ENCODE results near the gene AP1G2. TPM values are rescaled to one million over a fixed set of nuclear protein-coding genes. Genes with fewer than 3 reads are reported as not detected.
"Not testable (repeated sequence)": the region's sequence is repeated elsewhere in the genome, so short reads cannot be mapped to it uniquely, and the experiment has no call there.

AP1G2 gene
- total RNA-seq, 1 donor from 2014 or later = 28.8 TPM

DNA sequence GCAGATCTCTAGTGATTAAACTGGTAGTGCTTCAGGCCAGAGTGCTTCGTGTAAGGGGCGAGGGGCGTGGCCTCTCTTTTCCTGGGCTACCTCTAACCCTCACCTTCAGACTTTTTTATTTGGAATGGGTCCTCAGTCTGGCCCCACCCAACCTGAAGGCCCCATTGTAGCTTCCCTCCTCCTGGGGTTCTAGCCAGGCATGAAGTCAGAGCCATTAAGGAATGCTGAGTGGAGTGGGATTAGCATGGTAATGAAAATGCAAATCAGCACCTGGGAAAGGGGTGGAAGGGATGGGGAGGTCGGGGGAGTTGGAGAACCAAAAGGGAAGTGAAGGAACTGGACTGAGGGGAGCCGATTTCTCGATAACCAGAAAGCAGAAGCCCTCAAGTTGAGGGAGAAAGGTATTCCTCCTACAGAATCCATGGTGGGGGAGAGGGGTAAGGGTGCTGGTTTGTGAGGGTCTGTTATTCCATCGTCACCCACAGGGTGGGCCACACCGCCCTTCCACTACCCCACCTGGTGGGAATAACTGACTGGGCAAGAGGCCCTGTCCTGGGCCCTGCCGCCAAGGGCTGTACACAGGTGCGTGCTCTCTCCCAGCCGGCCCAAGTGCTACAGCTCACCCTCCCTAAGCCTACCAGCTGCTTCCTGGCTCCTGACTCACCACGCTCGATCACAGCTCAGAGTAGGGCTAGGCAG, 30.1 kb downstream of the AP1G2 start:
- DNase-seq = peak; percentile 58

DNA sequence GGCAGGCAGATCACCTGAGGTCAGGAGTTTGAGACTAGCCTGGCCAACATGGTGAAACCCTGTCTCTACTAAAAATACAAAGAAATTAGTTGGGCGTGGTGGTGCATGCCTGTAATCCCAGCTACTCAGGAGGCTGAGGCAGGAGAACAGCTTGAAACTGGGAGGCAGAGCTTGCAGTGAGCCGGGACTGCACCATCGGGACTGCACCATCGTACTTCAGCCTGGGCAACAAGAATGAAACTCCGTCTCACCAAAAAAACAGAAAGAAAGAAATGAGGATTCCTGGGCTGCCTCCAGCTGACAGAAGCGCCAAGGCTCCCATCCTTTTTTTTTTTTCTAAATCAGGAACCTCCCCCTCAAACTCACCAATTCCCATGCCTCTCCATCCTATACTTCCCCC, 30.7 kb downstream of the AP1G2 start:
- DNase-seq = not testable (repeated sequence)

DNA sequence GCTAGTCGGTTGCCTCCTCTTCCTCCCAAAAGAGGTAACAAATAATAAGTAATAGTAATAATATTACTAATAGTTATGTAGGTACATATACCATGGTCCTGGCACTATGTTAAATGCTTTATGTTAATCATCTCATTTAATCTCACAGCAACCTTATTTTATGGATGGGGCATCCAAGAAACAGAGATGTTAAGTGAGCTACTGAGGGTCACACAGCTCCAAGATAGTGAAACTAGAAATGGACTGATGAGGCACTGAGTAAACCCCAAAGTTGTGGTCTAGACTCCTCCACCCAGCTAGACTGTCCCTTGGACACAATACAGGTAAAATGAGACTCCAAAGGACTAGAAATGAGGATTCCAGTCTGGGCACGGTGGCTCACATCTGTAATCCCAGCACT, 31.1 kb downstream of the AP1G2 start:
- no peak for DNase-seq

DNA sequence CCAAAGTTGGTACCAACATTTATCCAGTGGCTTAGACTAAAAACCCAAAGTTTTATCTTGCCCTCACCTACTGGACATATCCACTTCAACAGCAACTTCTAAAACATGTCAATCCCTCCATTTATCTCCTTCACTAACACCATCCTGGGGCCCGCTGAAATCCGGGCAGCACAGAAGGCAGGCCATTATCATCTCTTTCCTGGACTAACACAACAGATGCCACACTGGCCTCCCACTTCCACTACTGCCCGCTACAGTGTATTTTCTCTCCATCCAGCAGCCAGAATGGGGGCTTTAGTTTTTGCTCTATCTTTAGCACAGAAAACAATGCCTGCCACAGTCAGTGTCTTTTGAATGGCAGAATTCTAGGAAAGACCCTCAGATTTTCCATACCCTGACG, 31.6 kb downstream of the AP1G2 start:
- no peak for DNase-seq

DNA sequence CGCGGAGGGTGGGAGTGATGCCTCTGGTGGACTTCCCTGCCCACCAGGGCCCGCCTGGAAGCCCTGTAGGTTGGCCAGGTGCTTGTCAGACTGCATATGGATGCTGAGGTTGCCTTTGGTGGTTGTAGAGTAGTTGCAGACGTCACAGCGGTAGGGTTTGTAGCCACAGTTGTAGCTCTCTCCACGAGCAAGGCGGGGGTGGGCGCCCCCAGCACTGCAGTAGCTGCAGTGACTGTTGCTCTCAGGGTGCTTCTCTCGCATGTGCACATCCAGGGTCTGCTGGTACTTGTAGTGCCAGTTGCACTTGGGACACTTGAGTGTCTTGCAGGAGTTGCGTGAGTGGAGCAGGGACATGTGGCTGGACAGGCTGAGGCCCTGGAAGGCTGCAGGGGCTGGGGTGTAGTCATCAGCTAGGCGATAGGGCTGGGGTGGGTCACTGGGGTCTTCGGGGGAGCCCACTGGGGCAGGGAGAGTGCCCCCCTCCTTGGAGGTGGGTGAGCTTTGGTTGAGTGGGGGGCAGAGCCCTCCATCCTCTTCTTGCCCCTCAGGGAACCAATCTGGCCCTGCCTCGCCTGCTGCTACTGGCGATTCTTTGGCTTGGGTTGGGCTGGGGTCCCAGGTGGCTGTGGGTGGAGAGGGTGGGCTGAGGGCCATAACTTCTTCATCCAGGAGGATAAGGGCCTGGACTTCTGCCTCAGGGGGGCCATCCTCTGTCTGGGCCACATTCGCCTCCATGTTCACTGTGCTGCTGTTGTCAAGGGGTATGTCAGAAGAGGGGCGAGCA, 33.7 kb downstream of the AP1G2 start:
- no peak for DNase-seq

DNA sequence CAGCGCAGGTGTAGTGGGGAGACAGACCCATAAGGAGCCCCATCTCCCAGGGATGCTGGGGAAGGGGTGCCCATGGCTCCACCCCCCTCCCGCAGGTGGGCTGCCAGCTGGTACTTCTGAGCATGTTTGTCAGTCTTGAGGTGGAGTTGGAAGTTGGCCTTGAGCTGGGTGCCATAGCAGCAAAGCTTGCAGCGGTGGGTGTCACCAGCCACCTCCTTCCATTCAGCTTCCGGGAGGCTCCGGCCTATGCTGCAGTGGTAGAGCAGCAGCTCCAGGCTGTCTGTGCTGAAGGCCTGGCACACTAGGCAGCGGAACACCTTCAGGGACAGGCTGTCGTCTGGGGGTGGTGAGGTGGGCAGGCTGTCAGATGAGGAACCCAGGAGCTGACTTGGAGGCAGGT, 34.9 kb downstream of the AP1G2 start:
- DNase-seq = no peak

DNA sequence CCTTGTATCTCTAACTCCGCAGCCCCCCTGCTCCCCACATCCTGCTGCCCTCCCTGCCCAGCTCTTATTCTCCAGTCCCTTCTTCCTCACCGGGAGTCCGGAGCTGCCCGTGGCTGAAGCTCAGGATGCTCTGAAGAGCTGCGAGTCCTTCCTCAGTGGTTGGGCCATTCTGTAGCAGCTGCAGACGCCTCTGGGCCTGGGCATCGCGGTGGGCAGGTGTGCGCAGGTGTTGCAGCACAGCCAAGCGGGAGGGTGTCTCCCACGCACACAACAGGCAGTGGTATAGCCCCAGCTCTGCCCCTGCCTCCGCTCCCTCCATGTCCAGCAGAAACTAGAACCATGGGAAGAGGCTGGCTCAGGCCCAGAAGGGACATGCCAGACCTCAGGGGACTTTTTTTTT, 36.2 kb downstream of the AP1G2 start:
- DNase-seq = no peak

DNA sequence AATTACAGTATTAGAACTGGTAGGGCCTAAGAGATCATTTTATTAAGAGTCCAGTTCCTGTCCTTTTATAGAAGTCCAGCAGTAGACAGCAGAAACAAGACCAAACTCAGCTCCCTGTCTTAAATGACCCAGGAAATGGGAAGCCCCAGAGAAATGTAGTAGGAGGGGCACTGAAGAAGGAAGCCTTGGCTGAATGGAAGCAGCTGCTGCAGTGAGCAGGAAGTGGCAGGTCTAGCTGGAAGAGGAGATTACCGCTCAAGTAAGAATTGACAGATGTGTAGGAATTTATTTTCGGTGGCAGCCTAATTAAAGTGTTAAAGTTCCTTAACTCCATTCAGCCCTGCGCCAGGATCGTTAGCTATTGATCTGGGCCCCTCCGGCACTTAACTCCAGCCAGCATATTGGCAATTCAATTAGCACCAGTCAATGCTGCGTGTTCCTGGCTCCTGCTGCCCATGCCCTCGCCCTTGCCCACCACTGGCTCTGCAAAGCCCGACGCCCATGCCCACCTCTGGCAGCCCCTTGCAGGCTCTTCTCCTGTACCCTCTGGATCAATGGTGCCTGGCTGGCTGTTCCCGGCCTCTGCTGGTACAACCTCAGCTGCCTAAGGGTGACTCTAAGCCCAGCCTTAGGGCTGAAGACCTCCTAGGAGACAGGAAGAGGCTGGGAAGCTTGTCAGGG, 37.1 kb downstream of the AP1G2 start:
- peak; percentile 10 for DNase-seq

DNA sequence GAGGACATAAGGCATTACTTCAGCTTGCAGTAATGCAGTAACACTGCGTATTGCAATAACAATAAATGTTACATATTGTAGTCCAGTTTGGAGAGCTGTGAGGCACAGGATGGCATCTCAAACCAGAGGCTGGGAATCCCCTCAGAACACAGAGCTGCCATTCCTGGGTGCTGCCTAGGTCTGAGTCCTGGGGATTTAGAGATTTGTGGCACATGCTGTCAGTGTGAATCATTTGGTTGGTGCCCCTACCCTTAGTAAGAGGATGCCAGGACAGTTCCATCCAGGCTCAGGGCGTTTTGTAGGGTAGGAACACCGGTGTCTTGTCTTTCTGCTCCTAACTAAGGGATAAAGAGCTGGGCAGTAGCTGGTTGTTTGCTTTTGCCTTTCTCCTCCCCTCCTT, 38.6 kb downstream of the AP1G2 start:
- DNase-seq = no peak

DNA sequence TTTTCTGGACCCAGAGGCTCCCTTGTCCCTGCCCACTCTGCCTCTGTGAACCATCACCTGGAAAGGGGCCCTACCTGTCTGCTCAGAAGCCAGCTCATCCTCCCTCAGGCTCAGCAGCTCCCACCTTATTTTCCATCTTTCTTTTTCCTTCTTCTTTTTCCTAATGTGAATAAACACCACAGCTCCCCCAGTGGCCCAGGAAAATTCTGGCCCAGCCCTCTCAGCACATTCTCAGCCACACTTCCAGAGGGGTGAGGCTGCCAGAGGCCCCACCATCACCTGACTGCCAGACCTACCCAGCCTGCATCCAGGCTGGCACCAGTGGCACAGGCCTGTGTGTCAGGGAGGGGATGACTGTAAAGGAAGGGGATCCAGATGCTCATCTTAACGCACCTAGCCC, 39.0 kb downstream of the AP1G2 start:
- no peak for DNase-seq

DNA sequence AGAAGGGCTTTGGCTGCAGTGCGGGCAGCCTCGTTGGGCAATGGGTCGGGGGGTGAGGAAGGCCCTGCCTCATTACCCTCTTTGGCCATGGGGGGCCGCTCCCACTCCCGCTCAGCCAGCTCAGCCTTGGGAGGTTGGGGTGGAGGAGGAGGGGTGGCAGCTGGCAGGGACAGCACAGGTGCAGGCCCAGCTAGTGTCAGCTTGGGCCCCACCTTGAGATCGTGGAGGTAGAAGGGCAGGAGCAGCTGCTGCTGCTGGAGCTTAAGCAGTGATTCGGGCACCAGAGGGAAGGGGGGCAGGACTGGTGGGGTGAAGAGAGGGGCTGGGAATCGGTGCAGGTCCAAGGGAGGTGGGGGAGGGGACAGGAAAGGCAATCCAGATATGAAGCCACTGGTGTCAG, 42.0 kb downstream of the AP1G2 start:
- DNase-seq = no peak

DNA sequence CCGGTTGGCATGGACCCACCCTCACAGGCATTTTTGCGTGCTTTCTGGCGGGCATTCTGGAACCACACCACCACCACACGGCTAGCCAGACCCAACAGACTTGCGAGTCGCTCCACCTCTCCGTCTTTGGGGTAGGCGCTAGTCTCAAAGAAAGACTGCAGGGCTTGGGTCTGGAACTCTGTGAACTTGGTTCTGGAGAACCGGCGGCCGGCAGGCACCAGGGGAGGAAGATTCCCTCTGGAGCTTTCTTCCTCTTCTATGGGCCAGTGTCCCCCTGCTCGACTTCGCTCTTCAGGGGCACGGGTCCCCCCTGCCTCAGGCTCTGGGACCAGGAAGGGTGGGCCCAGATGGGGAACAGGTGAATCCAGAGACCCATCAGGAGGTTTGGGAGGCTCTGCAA, 42.6 kb downstream of the AP1G2 start:
- no peak for DNase-seq

DNA sequence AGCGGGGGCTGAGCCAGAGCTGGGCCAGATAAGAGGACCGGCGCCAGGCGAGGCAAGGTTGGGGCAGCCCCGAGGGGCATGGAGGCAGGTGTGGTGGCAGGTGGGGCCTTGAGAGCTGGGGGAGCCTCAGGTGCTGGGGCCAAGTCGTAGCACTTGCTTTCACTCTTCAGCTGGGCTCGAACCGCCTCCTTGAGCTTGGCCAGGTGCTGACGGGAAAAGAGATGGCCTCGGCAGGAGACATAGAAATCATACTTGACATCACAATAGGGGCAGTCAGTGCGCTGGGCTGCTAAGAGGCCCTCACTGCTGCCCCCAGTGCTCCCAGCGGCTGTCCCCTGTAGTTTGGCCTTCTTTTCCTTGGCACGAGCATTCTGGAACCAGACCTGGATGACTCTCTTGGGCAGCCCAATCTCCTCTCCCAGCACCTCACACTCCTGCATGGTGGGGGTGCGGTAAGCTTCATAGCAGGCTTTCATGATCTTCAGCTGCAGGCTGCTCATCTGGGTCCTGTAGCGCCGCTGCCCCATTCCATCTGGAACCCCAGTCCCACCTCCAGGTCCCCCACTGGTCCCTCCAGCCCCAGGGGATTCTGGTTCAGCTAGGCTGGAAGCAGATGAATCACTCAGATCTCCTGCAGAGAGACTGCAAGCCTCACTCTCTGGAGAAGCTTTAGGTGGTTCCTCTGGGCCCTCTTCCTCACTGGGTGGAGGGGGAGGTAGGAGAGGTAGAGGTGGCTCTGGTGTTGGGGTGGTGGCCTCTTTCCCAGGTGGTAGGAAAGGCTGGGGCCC, 44.2 kb downstream of the AP1G2 start:
- no peak for DNase-seq

DNA sequence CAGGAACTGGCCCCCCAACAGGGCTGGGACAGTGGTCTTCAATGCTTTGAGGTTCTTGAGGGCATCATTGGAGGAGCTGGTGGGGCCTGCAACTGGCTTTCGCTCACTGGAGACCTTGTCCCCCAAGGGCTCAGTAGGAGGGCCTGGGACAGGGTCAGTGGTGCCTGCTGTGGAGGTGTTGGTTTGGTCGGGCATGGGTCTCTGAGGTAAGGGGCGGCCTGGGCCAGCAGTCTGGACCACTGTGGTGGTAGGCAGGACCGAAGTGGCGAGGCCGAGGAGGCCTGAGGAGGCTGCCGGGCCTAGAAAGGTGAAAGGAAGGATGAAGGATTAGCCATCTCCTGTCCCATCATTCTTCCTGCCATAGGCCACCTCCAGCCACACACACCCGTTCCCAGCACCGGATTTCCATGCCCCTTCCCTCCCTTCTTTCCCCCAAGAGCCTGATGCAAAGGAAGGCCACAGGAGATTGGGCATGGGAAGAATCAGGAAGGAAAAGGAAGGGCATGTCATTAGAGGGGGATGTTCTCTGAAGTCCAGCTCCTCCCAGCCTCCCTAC, 44.9 kb downstream of the AP1G2 start:
- DNase-seq = no peak

DNA sequence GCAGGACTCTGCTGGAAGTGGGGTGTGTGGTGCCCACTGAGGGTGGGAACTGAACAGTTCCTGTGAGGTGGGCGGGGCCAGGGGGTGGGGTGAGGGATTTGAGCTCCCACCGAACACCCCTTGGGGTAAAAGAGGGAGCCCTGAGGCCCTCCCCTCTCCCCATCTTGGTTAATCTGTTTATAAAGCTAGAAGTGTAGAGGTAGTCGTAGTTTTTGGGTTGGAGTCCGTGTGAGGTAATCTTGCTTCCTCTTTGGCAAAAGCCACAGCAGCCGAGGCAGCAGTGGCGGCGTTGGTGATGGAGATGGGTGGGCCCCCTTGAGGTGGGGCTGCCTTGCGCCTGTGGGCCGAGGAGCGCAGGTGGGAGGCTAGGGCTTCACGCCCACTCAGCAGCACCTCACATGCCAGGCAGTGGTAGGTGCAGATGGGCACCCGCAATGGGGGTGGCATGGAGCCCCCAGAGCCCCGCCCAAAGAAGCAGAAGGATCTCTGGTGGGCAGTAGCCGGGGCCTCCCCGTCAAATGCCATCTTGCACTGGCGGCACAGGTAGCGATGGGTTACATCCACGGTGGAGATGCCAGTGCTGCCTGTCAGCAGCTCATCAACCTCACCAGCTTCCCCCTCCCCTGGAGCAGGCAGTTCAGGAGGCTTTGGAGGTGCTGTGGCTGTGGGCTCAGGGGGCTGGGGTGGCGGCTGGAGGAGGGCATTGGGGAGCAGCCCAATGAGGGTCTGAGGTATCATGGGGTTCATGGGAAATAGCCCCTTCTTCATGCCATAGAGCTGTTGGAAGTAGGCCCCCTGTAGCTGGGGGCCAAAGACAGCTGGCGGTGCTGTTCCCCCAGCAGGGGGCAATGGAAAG, 45.6 kb downstream of the AP1G2 start:
- DNase-seq = no peak

DNA sequence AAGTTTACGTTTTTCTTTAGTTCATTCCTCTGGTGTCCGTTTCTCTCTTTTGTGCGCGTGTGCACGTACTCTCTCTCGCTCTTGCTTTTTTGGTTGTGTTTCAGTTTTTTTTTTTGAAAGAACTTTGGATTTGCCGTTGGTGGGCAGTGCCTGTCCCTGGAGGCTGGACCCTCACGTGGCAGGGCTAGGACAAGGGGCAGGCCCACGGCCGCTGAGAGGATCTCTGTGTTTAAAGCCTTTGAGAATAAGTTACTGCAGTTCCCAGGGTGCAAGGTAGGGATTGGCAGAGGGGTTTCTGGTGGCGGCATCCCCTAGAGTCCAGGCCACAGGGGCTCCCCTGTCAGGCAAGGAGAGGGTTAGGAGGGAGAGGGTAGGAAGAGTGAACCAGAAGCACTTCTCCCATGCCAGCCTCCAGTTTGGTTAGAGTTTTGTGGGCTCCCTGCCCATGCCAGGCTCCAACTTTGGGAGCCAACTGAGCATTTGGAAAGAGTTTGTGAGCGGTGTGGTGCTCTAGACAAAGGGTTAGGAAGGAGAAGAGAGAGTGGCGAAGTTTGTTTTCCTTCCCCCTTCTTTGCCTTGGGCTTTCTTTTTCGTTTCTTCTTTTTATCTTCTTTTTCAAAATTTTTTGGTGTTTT, 46.6 kb downstream of the AP1G2 start:
- DNase-seq = no peak

DNA sequence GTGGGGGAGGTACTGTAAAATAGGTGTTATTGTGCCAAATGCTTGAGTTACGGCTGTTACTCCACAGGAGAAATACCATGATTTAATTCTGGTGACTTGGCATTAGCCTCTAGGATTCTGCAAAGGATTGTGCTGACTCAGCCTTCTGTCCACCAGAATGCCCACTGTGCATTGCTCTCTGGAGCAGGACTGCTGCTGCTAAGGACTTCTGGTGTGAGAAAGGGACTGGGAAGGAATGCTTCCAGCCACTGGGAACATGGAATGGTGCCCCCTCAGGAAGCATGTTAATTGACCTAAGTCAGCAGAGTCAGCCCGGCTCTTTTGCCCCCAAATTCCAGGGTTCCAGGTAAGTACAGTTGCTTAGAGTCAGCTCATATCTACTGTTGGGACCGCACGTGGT, 48.9 kb downstream of the AP1G2 start:
- DNase-seq = no peak

DNA sequence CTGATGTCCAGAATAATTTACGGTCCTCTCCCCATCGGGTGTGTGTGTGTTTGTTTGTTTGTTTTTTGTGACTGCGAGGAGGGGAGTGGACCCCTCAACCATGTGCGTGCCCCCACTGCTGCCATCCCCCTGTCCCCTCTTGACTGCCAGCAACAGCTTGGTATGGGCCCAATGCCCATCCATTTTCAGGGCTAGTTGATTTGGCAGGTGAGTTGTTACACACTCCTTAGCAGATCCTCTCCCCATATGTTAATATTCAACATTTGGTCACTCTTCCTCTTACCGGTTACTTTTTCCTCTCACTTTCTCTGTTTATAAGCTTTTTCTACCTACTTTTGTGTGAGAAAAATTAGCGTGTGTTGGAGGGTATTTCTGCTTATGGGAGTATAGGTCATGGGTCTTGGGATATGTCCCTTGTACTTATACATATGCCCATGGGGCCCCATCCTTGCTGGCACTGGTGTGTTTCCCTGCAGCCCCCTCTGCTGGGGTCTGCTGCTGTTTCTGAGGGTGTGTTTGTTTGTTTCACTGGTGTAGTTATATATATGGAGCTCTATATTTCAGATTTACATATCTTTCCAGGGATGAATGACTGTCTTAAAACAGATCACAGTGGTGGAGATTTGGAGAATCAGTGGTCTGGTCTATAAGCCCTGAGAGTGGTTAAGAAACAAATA, 49.8 kb downstream of the AP1G2 start:
- no peak for DNase-seq

DNA sequence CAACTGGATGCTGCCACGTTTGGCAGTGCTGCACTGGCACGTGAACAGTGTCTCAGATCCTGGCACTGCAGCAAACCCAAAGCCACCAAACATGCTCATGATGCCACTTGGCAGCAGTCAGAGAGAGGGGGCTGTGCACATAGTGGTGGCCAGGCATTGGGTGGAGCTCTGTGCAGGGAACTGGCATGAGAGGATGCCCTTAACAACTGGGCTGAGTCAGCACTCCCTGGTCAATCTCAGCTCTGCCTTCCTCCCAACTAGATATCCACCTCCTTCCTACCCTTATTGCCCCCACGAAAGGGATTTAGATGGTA, 53.0 kb downstream of the AP1G2 start:
- DNase-seq = no peak

DNA sequence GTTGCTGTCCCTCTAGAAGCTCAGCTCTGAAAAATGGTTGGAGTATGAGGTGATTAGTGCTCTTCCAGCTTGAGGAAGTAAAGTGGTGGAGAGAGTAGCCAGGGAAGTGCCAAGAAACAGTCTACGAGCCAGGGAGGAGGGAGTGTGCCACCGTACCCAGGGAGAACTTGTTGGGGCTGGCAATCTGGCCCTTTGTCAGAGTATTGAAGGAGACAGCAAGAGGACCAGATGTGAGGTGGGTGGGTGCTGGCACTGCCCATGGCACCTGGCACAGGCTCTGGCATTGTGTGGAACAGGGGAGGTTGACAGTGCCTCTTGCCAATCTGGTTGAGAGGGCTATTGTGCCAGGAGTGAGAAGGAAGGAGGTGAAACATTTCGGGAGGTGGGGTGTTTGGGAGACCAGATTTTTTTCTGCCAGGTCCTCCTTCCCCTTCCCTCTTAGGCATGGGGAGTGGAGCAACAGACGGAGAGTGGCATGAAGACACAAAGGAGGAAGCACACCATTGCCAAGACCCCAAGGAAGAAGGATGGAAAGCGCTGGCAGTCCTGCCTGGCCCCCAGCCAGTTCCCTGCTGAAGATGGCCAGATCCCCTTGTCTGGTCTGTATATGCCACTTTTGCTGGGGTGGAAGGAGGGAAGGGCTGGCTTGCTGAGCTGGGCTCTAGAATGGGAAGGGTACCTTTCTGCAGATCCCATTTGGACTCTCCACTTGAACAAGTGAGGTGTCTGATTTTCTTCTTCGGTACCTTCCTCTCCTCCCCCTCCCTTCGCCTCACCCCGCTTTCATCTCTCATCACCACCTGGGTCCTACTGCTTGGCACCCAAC, 53.6 kb downstream of the AP1G2 start:
- no peak for DNase-seq
